ENCODE data around the gene CLCF1. TPM values are rescaled to one million over a fixed set of nuclear protein-coding genes. Genes with fewer than 3 reads are reported as not detected.

CLCF1 gene
- total and polyA plus RNA-seq, 10 of the 15 experiments (the other 5 are each of a cell fraction or from before 2014, with no cell fraction given): 0.16 to 2.1 (median 0.63) TPM; not detected in 1

DNA sequence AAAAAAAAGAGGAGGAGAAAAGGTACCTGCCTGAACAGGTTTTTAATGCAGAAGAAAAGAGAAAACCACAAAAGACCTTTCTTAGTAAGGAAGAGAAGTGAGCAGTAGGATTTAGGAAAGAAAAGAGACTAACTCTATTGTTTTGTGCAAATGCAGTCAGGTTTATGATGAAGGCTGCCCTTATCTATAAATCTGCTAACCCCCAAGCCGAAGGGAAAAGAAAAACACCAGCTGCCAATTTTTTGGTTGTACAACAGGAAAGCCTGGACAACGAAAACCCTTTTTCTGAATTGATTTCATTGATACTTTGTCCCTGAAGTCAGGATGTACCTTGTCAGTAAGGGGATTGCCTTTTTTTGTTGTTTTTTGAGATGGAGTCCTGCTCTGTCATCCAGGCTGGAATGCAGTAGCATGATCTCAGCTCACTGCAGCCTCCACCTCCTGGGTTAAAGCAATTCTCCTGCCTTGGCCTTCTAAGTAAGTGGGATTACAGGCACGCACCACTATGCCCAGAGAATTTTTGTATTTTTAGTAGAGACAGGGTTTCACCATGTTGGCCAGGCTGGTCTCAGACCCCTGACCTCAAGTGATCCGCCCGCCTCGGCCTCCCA lies 41.2 kb downstream of the CLCF1 start:
- Histone ChIP-seq H3K9me3 (replicated peaks; ENCODE audit: control insufficient read depth, insufficient read depth, low read length) (no peaks in the 10 kb centered on the region), H3K9ac (ENCODE audit: control insufficient read depth, insufficient read depth, low read length) (no peak overlapping the region), H3K4me2 (ENCODE audit: control insufficient read depth, insufficient read depth) (no peak overlapping the region), H3K4me3 (no peak overlapping the region), H3K27ac (ENCODE audit: control insufficient read depth, insufficient read depth) (no peak overlapping the region), H3K4me1 (ENCODE audit: control insufficient read depth, insufficient read depth, low read length) (no peaks in the 10 kb centered on the region), H3K36me3 (ENCODE audit: control insufficient read depth in 2 of 2, insufficient read depth in 2 of 2, low read length in 1 of 2) (no peaks in the 10 kb centered on the region), H3K27me3 (replicated peaks in 1 of 2; ENCODE audit: control insufficient read depth in 2 of 2, insufficient read depth in 2 of 2, low read length in 1 of 2) (no peaks in the 10 kb centered on the region), H4K20me1 (ENCODE audit: control insufficient read depth, insufficient read depth) (no peaks in the 10 kb centered on the region), H3K79me2 (ENCODE audit: control insufficient read depth, insufficient read depth, low read length) (no peaks in the 10 kb centered on the region), H2AFZ (ENCODE audit: control insufficient read depth, low read depth, low read length) (no peak overlapping the region)
- FAIRE-seq: no peak
- intact Hi-C loops (cut with micrococcal nuclease; ENCODE audit: unreplicated experiment) (no loop called here), in situ Hi-C loops (cut with MboI) (no loop called here)
- ChIA-PET POLR2A (no interaction called here), CTCF (interaction anchor here (1.5 to 6.5 kb wide), 2 partner anchors 14 to 50 kb away, joined by 3 to 42 read pairs; no protein-coding TSS in a partner anchor), SMC1A (ENCODE audit: uncharacterized antibody, unreplicated experiment) (no interaction called here), RAD21 (ENCODE audit: unreplicated experiment) (interaction anchor here (0.7 to 1.1 kb wide), 2 partner anchors 50 to 66 kb away, joined by 3 read pairs; partner anchors contain the start of gene GRK2)
- WGBS (ENCODE audit: insufficient coverage, insufficient replicate concordance, low lambda C conversion rate, missing lambda C conversion rate): 93% methylated on average over 6 of the region's 6 CpGs
- ATAC-seq: no peak
- no TSS peak for BruUV-seq (replicated peaks)
- DNase-seq (ENCODE audit: low read depth, low spot score): no peak
- no peak for TF ChIP-seq ATF3 (IDR thresholded peaks at IDR 0.05; ENCODE audit: borderline replicate concordance, extremely low read depth, low read depth, low read length)

GRCh38 chr11:67323526-67323925 lies 49.9 kb downstream of the CLCF1 start:
- Histone ChIP-seq H3K4me3 (no peak overlapping the region), H3K9ac (ENCODE audit: control insufficient read depth, insufficient read depth, low read length) (no peak overlapping the region), H3K4me2 (ENCODE audit: control insufficient read depth, insufficient read depth) (no peak overlapping the region), H3K27ac (ENCODE audit: control insufficient read depth, insufficient read depth) (no peak overlapping the region), H2AFZ (ENCODE audit: control insufficient read depth, low read depth, low read length) (no peak overlapping the region), H4K20me1 (ENCODE audit: control insufficient read depth, insufficient read depth) (no peaks in the 10 kb centered on the region), H3K9me3 (replicated peaks; ENCODE audit: control insufficient read depth, insufficient read depth, low read length) (no peaks in the 10 kb centered on the region), H3K4me1 (ENCODE audit: control insufficient read depth, insufficient read depth, low read length) (peaks cover under 1% of the 10 kb centered on the region), H3K36me3 (ENCODE audit: control insufficient read depth in 2 of 2, insufficient read depth in 2 of 2, low read length in 1 of 2) (no peaks in the 10 kb centered on the region), H3K27me3 (replicated peaks in 1 of 2; ENCODE audit: control insufficient read depth in 2 of 2, insufficient read depth in 2 of 2, low read length in 1 of 2) (no peaks in the 10 kb centered on the region), H3K79me2 (ENCODE audit: control insufficient read depth, insufficient read depth, low read length) (no peaks in the 10 kb centered on the region)
- BruUV-seq (replicated peaks): no TSS peak
- TF ChIP-seq KLF5 (IDR thresholded peaks at IDR 0.05; ENCODE audit: partially characterized antibody): no peak
- TF ChIP-seq ATF2 (IDR thresholded peaks at IDR 0.05; ENCODE audit: low read length): no peak
- no peak for TF ChIP-seq KDM1A (IDR thresholded peaks at IDR 0.05; ENCODE audit: borderline replicate concordance)
- no peak for TF ChIP-seq E2F4 (IDR thresholded peaks at IDR 0.05; ENCODE audit: low read depth, low read length)
- TF ChIP-seq SMAD5 (IDR thresholded peaks at IDR 0.05; ENCODE audit: low read depth): no peak
- TF ChIP-seq ZSCAN29 (IDR thresholded peaks at IDR 0.05): no peak
- TF ChIP-seq BMI1 (IDR thresholded peaks at IDR 0.05; ENCODE audit: borderline replicate concordance): no peak
- TF ChIP-seq NFYB (IDR thresholded peaks at IDR 0.05; ENCODE audit: insufficient read depth, low read depth, low read length): no peak
- TF ChIP-seq ATF3 (IDR thresholded peaks at IDR 0.05; ENCODE audit: borderline replicate concordance, extremely low read depth, low read depth, low read length): no peak
- ChIA-PET SMC1A (ENCODE audit: uncharacterized antibody, unreplicated experiment) (interaction anchor here (0.9 to 7.6 kb wide), 6 partner anchors 22 to 63 kb away, joined by 3 to 82 read pairs (median 18); partner anchors contain the start of gene POLD4), RAD21 (ENCODE audit: unreplicated experiment) (interaction anchor here (0.8 to 1.3 kb wide), 3 partner anchors 22 to 61 kb away, joined by 3 read pairs; no protein-coding TSS in a partner anchor), POLR2A (interaction anchor here (0.6 to 1.3 kb wide), 2 partner anchors 9 to 154 kb away, joined by 3 to 5 read pairs; no protein-coding TSS in a partner anchor), CTCF (interaction anchor here (1.0 to 12.1 kb wide), 6 partner anchors 15 to 242 kb away, joined by 4 to 151 read pairs (median 54); partner anchors contain the start of gene POLD4)
- WGBS (ENCODE audit: insufficient coverage, insufficient replicate concordance, low lambda C conversion rate, missing lambda C conversion rate): 79% methylated on average over 7 of the region's 7 CpGs
- in situ Hi-C loops (cut with MboI): no loop called here
- ATAC-seq: no peak
- no peak for FAIRE-seq
- no peak for DNase-seq (ENCODE audit: low read depth, low spot score)
- intact Hi-C loops (cut with micrococcal nuclease; ENCODE audit: unreplicated experiment): no loop called here
